OCI-LY7 (cell line): ENCODE measurements around the gene PRKRIP1. TPM values are rescaled to one million over a fixed set of nuclear protein-coding genes. Genes with fewer than 3 reads are reported as not detected.

Experiments used
- BruUV-seq: library from RNA; stranded (reverse); fragments of 400-500 nt; replicated peaks from 2 replicates; lab custom pipeline; 2021; lab: Mats Ljungman, UMichigan
- CTCF ChIA-PET: fragments of 300-600 bp; sonication (Branson Sonifier 250); formaldehyde crosslinking; loops from one replicate; lab custom pipeline; 2022; ENCODE audit warnings: antibody characterized with exemption; ENCODE audit not compliant: unreplicated experiment; lab: Charles Lee
- POLR2A ChIA-PET: fragments of 300-600 bp; sonication (Branson Sonifier 250); formaldehyde crosslinking; loops from one replicate; lab custom pipeline; 2022; ENCODE audit warnings: antibody characterized with exemption; lab: Charles Lee
- DNase-seq: peaks from one replicate; pipeline ENCODE4 v3.0.0-alpha.2; 2015; ENCODE audit warnings: low spot score
- H2AFZ ChIP-seq: fragments of 200-600 bp; sonication (generic), shearing (Covaris generic); 2 replicates; pipeline ENCODE4 v1.6.1; 2014; ENCODE audit warnings: mild to moderate bottlenecking, antibody characterized with exemption, low read length, moderate library complexity
- H3K27ac ChIP-seq: fragments of 200-600 bp; sonication (generic); 2 replicates; pipeline ENCODE4 v1.5.1; 2014; ENCODE audit warnings: mixed run types, low read depth, mild to moderate bottlenecking, moderate library complexity, low read length, inconsistent platforms; ENCODE audit not compliant: poor library complexity, severe bottlenecking
- H3K36me3 ChIP-seq: fragments of 200-600 bp; sonication (generic); 2 replicates; pipeline ENCODE4 v1.6.1; 2014; ENCODE audit warnings: mild to moderate bottlenecking, antibody characterized with exemption, low read length, moderate library complexity, mixed read lengths; ENCODE audit not compliant: insufficient read depth
- H3K4me1 ChIP-seq: fragments of 200-600 bp; sonication (generic); 2 replicates; pipeline ENCODE4 v1.5.1; 2014; ENCODE audit warnings: mild to moderate bottlenecking, low read length; ENCODE audit not compliant: insufficient read depth, poor library complexity, severe bottlenecking
- H3K4me2 ChIP-seq: fragments of 200-600 bp; sonication (generic); 2 replicates; pipeline ENCODE4 v1.6.1; 2014; ENCODE audit warnings: mild to moderate bottlenecking, low read length
- H3K4me3 ChIP-seq: fragments of 200-600 bp; sonication (generic); 2 replicates; pipeline ENCODE4 v1.5.1; 2014; ENCODE audit warnings: mild to moderate bottlenecking, low read depth, low read length; ENCODE audit not compliant: poor library complexity, severe bottlenecking
- H3K79me2 ChIP-seq: fragments of 200-600 bp; sonication (generic); 2 replicates; pipeline ENCODE4 v1.6.1; 2016; ENCODE audit warnings: low read depth, mild to moderate bottlenecking, low read length, moderate library complexity, mixed read lengths; ENCODE audit not compliant: insufficient read depth
- H3K9me2 ChIP-seq: fragments of 200-600 bp; sonication (generic); 2 replicates; pipeline ENCODE4 v1.6.1; 2016; ENCODE audit warnings: mild to moderate bottlenecking, low read length, mixed read lengths; ENCODE audit not compliant: insufficient read depth
- H3K9me3 ChIP-seq: fragments of 200-600 bp; sonication (generic); 2 replicates; pipeline ENCODE4 v1.6.1; 2014; ENCODE audit warnings: mild to moderate bottlenecking, mixed run types, low read length, mixed read lengths
- H4K20me1 ChIP-seq: fragments of 200-600 bp; sonication (generic); 2 replicates; pipeline ENCODE4 v1.6.1; 2014; ENCODE audit warnings: mild to moderate bottlenecking, antibody characterized with exemption, low read length, moderate library complexity, mixed read lengths; ENCODE audit not compliant: insufficient read depth
- EZH2phosphoT487 ChIP-seq: fragments of 200-600 bp; sonication (generic); IDR thresholded peaks from 2 replicates; pipeline ENCODE4 v1.6.1; 2018; ENCODE audit warnings: low read depth, borderline replicate concordance, mild to moderate bottlenecking, mixed run types, antibody characterized with exemption, low read length, moderate library complexity, mixed read lengths
- intact Hi-C: fragments of 100-400 bp; cut with micrococcal nuclease; formaldehyde crosslinking; loops from one replicate; pipeline ENCODE4 v1.10.0; 2022; ENCODE audit not compliant: unreplicated experiment
- total RNA-seq, 2 experiments: library from RNA; depleted of rRNA in 1 of 2; stranded (reverse); fragments of >200 nt in 1 of 2; shearing (Covaris generic) in 1 of 2; gene quantifications; 2 replicates each; pipeline ENCODE4 v1.2.3, GENCODE V29; 2014 to 2022
- TF ChIP-seq, protein P1 (sequence below): fragments of 200-600 bp; sonication (generic); conservative IDR thresholded peaks from 2 replicates; pipeline ENCODE4 v1.5.1; 2014; ENCODE audit warnings: mild to moderate bottlenecking, antibody characterized with exemption, low read length, moderate library complexity, mixed read lengths

PRKRIP1 gene
- total RNA-seq, 2 experiments from 2014 or later, result 47.1 to 48.2 TPM

DNA sequence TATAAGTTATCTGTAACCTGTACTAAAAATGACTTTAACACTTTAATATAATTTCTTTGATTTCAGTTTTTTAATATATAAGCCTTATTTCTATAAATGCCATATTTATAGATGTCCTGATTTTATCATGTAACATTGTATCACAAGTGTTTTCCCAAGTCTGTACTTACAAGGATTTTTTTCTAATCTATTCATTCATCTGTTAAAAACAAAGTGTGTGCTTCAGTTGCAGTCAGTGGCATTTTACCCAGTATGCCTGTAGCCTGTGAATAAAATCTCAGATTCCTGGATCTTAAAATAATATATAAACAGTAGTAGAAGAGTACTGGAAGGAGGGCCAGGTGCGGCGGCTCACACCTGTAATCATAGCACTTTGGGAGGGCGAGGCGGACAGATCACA lies 17.4 kb downstream of the PRKRIP1 start:
- H3K4me1 ChIP-seq, result peaks cover 59% of the 10 kb centered on the region
- POLR2A ChIA-PET, result interaction anchor here (1.0 to 3.1 kb wide), 5 partner anchors 10 to 51 kb away, joined by 3 to 32 read pairs (median 4); partner anchors contain the start of genes ALKBH4 and LRWD1
- CTCF ChIA-PET, result interaction anchor here (1.1 to 1.8 kb wide), 2 partner anchors 12 to 36 kb away, joined by 3 to 7 read pairs; no protein-coding TSS in a partner anchor
- no peak overlapping the region for H3K4me3 ChIP-seq
- no peak overlapping the region for H3K4me2 ChIP-seq
- no peak overlapping the region for H2AFZ ChIP-seq
- no peak for DNase-seq
- no TSS peak for BruUV-seq
- intact Hi-C loops, result no loop called here
- peaks cover 93% of the 10 kb centered on the region for H3K36me3 ChIP-seq
- H3K9me3 ChIP-seq, result no peaks in the 10 kb centered on the region
- H3K79me2 ChIP-seq, result peaks cover 42% of the 10 kb centered on the region; the same call in 1 of the 2 replicates
- no peaks in the 10 kb centered on the region for H4K20me1 ChIP-seq
- H3K9me2 ChIP-seq, result no peaks in the 10 kb centered on the region
- no peak overlapping the region for H3K27ac ChIP-seq
- TF ChIP-seq, protein P1, sequence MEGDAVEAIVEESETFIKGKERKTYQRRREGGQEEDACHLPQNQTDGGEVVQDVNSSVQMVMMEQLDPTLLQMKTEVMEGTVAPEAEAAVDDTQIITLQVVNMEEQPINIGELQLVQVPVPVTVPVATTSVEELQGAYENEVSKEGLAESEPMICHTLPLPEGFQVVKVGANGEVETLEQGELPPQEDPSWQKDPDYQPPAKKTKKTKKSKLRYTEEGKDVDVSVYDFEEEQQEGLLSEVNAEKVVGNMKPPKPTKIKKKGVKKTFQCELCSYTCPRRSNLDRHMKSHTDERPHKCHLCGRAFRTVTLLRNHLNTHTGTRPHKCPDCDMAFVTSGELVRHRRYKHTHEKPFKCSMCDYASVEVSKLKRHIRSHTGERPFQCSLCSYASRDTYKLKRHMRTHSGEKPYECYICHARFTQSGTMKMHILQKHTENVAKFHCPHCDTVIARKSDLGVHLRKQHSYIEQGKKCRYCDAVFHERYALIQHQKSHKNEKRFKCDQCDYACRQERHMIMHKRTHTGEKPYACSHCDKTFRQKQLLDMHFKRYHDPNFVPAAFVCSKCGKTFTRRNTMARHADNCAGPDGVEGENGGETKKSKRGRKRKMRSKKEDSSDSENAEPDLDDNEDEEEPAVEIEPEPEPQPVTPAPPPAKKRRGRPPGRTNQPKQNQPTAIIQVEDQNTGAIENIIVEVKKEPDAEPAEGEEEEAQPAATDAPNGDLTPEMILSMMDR, result no peak
- TF ChIP-seq EZH2phosphoT487, result no peak

DNA sequence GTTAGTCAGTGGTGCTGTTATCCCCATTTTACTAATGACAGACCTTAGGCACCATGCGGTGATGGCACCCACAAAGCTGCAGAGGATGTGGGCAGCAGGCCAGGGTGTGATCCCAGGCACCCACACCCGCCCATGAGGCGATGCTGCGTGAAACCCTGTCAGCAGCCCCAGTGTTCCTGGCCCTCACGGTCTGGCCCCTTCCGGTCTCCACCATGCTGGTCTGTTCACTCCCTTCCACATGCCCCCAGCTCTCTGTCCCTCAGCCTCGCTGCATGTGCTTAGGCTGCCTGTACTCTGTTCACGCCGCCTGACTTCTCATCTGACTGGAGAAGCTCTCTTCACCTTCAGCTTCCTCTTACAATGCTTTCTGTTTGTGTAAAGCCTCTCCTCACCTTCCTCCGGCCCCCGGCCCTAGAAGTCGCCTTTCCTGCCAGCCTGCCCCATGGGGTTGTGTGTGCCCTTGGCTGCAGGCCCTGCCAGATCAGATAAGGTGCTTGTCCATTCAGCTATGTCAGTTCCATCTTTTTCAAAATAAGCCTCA lies 19.6 kb downstream of the PRKRIP1 start:
- peaks cover 50% of the 10 kb centered on the region for H3K4me1 ChIP-seq
- CTCF ChIA-PET, result interaction anchor here (0.6 to 1.3 kb wide), 3 partner anchors 18 to 26 kb away, joined by 3 read pairs; partner anchors contain the start of gene PRKRIP1
- no peak overlapping the region for H3K4me3 ChIP-seq

More for the DNA sequence above, 19.6 kb downstream of the PRKRIP1 start:
- Histone ChIP-seq H4K20me1 (no peaks in the 10 kb centered on the region), H3K36me3 (peaks cover 93% of the 10 kb centered on the region), H3K4me2 (peak overlapping the region; percentile 25), H3K9me2 (no peaks in the 10 kb centered on the region), H3K27ac (peak overlapping the region; percentile 74), H3K79me2 (peaks cover 25% of the 10 kb centered on the region; the same call in 1 of the 2 replicates), H3K9me3 (no peaks in the 10 kb centered on the region), H2AFZ (no peak overlapping the region)
- TF ChIP-seq EZH2phosphoT487, result no peak
- TF ChIP-seq, protein P1, result no peak
- peak; percentile 67 for DNase-seq
- BruUV-seq, result no TSS peak
- intact Hi-C loops, result no loop called here
- POLR2A ChIA-PET, result interaction anchor here (0.7 to 3.1 kb wide), 8 partner anchors 11 to 109 kb away, joined by 3 to 32 read pairs (median 4); no protein-coding TSS in a partner anchor
